Spinal cord (tissue), 10 donors: Measurements from ENCODE around the gene RPRD1B. TPM values are rescaled to one million over a fixed set of nuclear protein-coding genes. Genes with fewer than 3 reads are reported as not detected.
A peak's percentile ranks its signal among the peaks of the same experiment; 100 is the strongest.

Experiments
- DNase-seq, 6 donors: peaks; one replicate each; pipeline versions ENCODE4 v3.0.0 to v3.0.0-alpha.2; 2013 to 2015; ENCODE audit warnings: low spot score in 6 of 6, low read depth in 4 of 6
- H3K27ac ChIP-seq: one replicate; pipeline ENCODE4 v1.5.1; 2013; ENCODE audit warnings: low read depth, low read length, control low read depth
- H3K27me3 ChIP-seq: one replicate; pipeline ENCODE4 v1.6.1; 2013; ENCODE audit warnings: low read length; ENCODE audit not compliant: control insufficient read depth, insufficient read depth
- H3K36me3 ChIP-seq: one replicate; pipeline ENCODE4 v1.6.1; 2013; ENCODE audit warnings: low read length; ENCODE audit not compliant: control insufficient read depth, insufficient read depth
- H3K4me1 ChIP-seq: one replicate; pipeline ENCODE4 v1.6.1; 2013; ENCODE audit warnings: low read length; ENCODE audit not compliant: control insufficient read depth, insufficient read depth
- H3K4me3 ChIP-seq: one replicate; pipeline ENCODE4 v1.5.1; 2013; ENCODE audit warnings: low read depth, low read length, control low read depth
- H3K9me3 ChIP-seq: one replicate; pipeline ENCODE4 v1.6.1; 2013; ENCODE audit warnings: low read length; ENCODE audit not compliant: control insufficient read depth, insufficient read depth
- WGBS: methylation state at CpG from one replicate; pipeline ENCODE4 v1.1.5; 2013; ENCODE audit warnings: missing lambda C conversion rate; ENCODE audit not compliant: insufficient coverage; 5-methylcytosine and 5-hydroxymethylcytosine counted together
- polyA plus RNA-seq, 2 donors: library from polyadenylated mRNA; unstranded; fragments of 120-200 nt; gene quantifications; one replicate each; pipeline ENCODE4 v1.2.1, GENCODE V29; 2013; ENCODE audit not compliant: insufficient read length in 2 of 2
- total RNA-seq, 2 donors: library from RNA; depleted of rRNA in 1 of 2; stranded (reverse); fragments of 120-200 nt in 1 of 2; fragments of >200 nt in 1 of 2; gene quantifications; one replicate each; pipeline versions ENCODE4 v1.2.3 to v1.2.4, GENCODE V29; 2013 to 2014
- donor health status: healthy.

Gene RPRD1B
- total and polyA plus RNA-seq, 4 donors = 25.4 to 32.6 (median 27.6) TPM

- Histone ChIP-seq H3K4me1 (peaks cover 34% of the 10 kb centered on the region), H3K4me3 (no peak overlapping the region), H3K36me3 (peaks cover 13% of the 10 kb centered on the region), H3K9me3 (no peaks in the 10 kb centered on the region), H3K27ac (no peak overlapping the region), H3K27me3 (no peaks in the 10 kb centered on the region)
- DNase-seq = peak in 1 of 6 donors; percentile 44
- 76% methylated on average over 10 of the region's 10 CpGs for WGBS
Observed at GRCh38 chr20:37990571-37991151, 42.9 kb upstream of the RPRD1B start.

GRCh38 chr20:37991157-37991866 lies 42.2 kb upstream of the RPRD1B start:
- Histone ChIP-seq H3K27ac (no peak overlapping the region), H3K4me3 (no peak overlapping the region), H3K36me3 (peaks cover 18% of the 10 kb centered on the region), H3K4me1 (peaks cover 34% of the 10 kb centered on the region), H3K9me3 (no peaks in the 10 kb centered on the region), H3K27me3 (no peaks in the 10 kb centered on the region)
- DNase-seq = peak in 1 of 6 donors; percentile 71
- 44% methylated on average over 3 of the region's 4 CpGs for WGBS

GRCh38 chr20:37991908-37992307 lies 41.6 kb upstream of the RPRD1B start:
- no peak for DNase-seq
- peaks cover 33% of the 10 kb centered on the region for H3K4me1 ChIP-seq
- H3K36me3 ChIP-seq = peaks cover 24% of the 10 kb centered on the region
- no peak overlapping the region for H3K4me3 ChIP-seq
- H3K27ac ChIP-seq = no peak overlapping the region
- WGBS = no CpG with 5 or more reads among the region's 4 CpGs
- H3K27me3 ChIP-seq = no peaks in the 10 kb centered on the region
- H3K9me3 ChIP-seq = no peaks in the 10 kb centered on the region

- no peak overlapping the region for H3K27ac ChIP-seq
Observed at GRCh38 chr20:37992802-37993409, 40.6 kb upstream of the RPRD1B start.

GRCh38 chr20:37994512-37994911 lies 39.0 kb upstream of the RPRD1B start:
- DNase-seq = no peak
- peaks cover 32% of the 10 kb centered on the region for H3K36me3 ChIP-seq
- no peak overlapping the region for H3K4me3 ChIP-seq
- no peaks in the 10 kb centered on the region for H3K9me3 ChIP-seq
- no peaks in the 10 kb centered on the region for H3K27me3 ChIP-seq
- H3K4me1 ChIP-seq = peaks cover 17% of the 10 kb centered on the region
- no peak overlapping the region for H3K27ac ChIP-seq
- 80% methylated on average over 4 of the region's 4 CpGs for WGBS

More at GRCh38 chr20:37992802-37993409, 40.6 kb upstream of the RPRD1B start:
- 39% methylated on average over 4 of the region's 5 CpGs for WGBS
- Histone ChIP-seq H3K27me3 (no peaks in the 10 kb centered on the region), H3K36me3 (peaks cover 24% of the 10 kb centered on the region), H3K9me3 (no peaks in the 10 kb centered on the region), H3K4me3 (no peak overlapping the region), H3K4me1 (peaks cover 24% of the 10 kb centered on the region)
- DNase-seq = peak in 2 of 6 donors; percentile 57 to 75

GRCh38 chr20:37995856-37996605 lies 37.5 kb upstream of the RPRD1B start:
- WGBS = 84% methylated on average over 7 of the region's 9 CpGs
- Histone ChIP-seq H3K27me3 (no peaks in the 10 kb centered on the region), H3K4me1 (peaks cover 9% of the 10 kb centered on the region), H3K9me3 (no peaks in the 10 kb centered on the region), H3K27ac (no peak overlapping the region), H3K36me3 (peaks cover 45% of the 10 kb centered on the region), H3K4me3 (no peak overlapping the region)
- DNase-seq = peak in 1 of 6 donors; percentile 72

- Histone ChIP-seq H3K27ac (no peak overlapping the region), H3K9me3 (no peaks in the 10 kb centered on the region), H3K4me1 (peaks cover 9% of the 10 kb centered on the region), H3K27me3 (no peaks in the 10 kb centered on the region), H3K4me3 (no peak overlapping the region), H3K36me3 (peaks cover 50% of the 10 kb centered on the region)
- 63% methylated on average over 2 of the region's 3 CpGs for WGBS
- no peak for DNase-seq
Observed at GRCh38 chr20:37997516-37997915, 36.0 kb upstream of the RPRD1B start.

GRCh38 chr20:37999526-38000263 lies 33.9 kb upstream of the RPRD1B start:
- H3K27me3 ChIP-seq = no peaks in the 10 kb centered on the region
- H3K4me3 ChIP-seq = no peak overlapping the region
- WGBS = 75% methylated on average over 15 of the region's 15 CpGs
- DNase-seq = no peak
- no peak overlapping the region for H3K27ac ChIP-seq
- no peaks in the 10 kb centered on the region for H3K9me3 ChIP-seq
- H3K4me1 ChIP-seq = peaks cover 5% of the 10 kb centered on the region
- peaks cover 43% of the 10 kb centered on the region for H3K36me3 ChIP-seq

GRCh38 chr20:38000293-38000692 lies 33.3 kb upstream of the RPRD1B start:
- H3K27ac ChIP-seq = no peak overlapping the region
- no peaks in the 10 kb centered on the region for H3K27me3 ChIP-seq
- no peak overlapping the region for H3K4me3 ChIP-seq
- DNase-seq = no peak
- 85% methylated on average over 10 of the region's 13 CpGs for WGBS
- peaks cover 5% of the 10 kb centered on the region for H3K4me1 ChIP-seq
- H3K9me3 ChIP-seq = no peaks in the 10 kb centered on the region
- H3K36me3 ChIP-seq = peaks cover 39% of the 10 kb centered on the region
